AML-193 (cell line): ENCODE results near the gene THSD4.
"Not testable (repeated sequence)": the region's sequence is repeated elsewhere in the genome, so short reads cannot be mapped to it uniquely, and the experiment has no call there.

Source experiments
- DNase-seq, 2 experiments: peaks; one replicate each; lab custom pipeline; 2025; lab: John Stamatoyannopoulos, UW

THSD4 gene

GRCh38 chr15:71723344-71723743 lies 608.1 kb downstream of the THSD4 start:
- DNase-seq = no peak

GRCh38 chr15:71725207-71725955 lies 610.1 kb downstream of the THSD4 start:
- not testable (repeated sequence) for DNase-seq

GRCh38 chr15:71728881-71729280 lies 613.6 kb downstream of the THSD4 start:
- DNase-seq = no peak

GRCh38 chr15:71729319-71729718 lies 614.0 kb downstream of the THSD4 start:
- no peak for DNase-seq

- DNase-seq = peak; percentile 43 to 54
These were observed 615.2 kb downstream of the THSD4 start for GRCh38 chr15:71730277-71731144.

GRCh38 chr15:71732636-71733035 lies 617.4 kb downstream of the THSD4 start:
- no peak for DNase-seq

GRCh38 chr15:71733122-71733521 lies 617.9 kb downstream of the THSD4 start:
- DNase-seq = no peak

GRCh38 chr15:71734709-71735384 lies 619.6 kb downstream of the THSD4 start:
- no peak for DNase-seq

- no peak for DNase-seq
These were observed 620.1 kb downstream of the THSD4 start for GRCh38 chr15:71735385-71735757.

GRCh38 chr15:71736286-71736947 lies 621.1 kb downstream of the THSD4 start:
- DNase-seq = no peak

GRCh38 chr15:71737761-71738160 lies 622.5 kb downstream of the THSD4 start:
- no peak for DNase-seq

GRCh38 chr15:71739355-71739754 lies 624.1 kb downstream of the THSD4 start:
- no peak for DNase-seq

GRCh38 chr15:71742964-71743363 lies 627.7 kb downstream of the THSD4 start:
- DNase-seq = no peak

- peak; percentile 21 to 39 for DNase-seq
These were observed 628.7 kb downstream of the THSD4 start for GRCh38 chr15:71743861-71744382.

- no peak for DNase-seq
These were observed 631.4 kb downstream of the THSD4 start for GRCh38 chr15:71746719-71747118.

GRCh38 chr15:71747128-71748083 lies 632.1 kb downstream of the THSD4 start:
- no peak for DNase-seq

- no peak for DNase-seq
These were observed 633.0 kb downstream of the THSD4 start for GRCh38 chr15:71748293-71748718.

GRCh38 chr15:71749500-71749899 lies 634.2 kb downstream of the THSD4 start:
- DNase-seq = no peak

- DNase-seq = no peak
These were observed 636.9 kb downstream of the THSD4 start for GRCh38 chr15:71752128-71752527.

GRCh38 chr15:71752604-71753289 lies 637.5 kb downstream of the THSD4 start:
- peak; percentile 8 to 15 for DNase-seq
